Hepatic stellate cell (primary cell): ENCODE data around the gene TCL1A.

ENCODE experiments used
- DNase-seq: peaks from one replicate; pipeline ENCODE4 v3.0.0; 2011; ENCODE audit warnings: low spot score

Gene TCL1A

GRCh38 chr14:95705518-95705917 lies 8.4 kb downstream of the TCL1A start:
- no peak for DNase-seq

- DNase-seq, result no peak
Measured at GRCh38 chr14:95703805-95704204, 10.1 kb downstream of the TCL1A start.

GRCh38 chr14:95703341-95703740 lies 10.6 kb downstream of the TCL1A start:
- DNase-seq, result no peak

- no peak for DNase-seq
Measured at GRCh38 chr14:95701846-95702221, 12.1 kb downstream of the TCL1A start.

- no peak for DNase-seq
Measured at GRCh38 chr14:95700221-95700976, 13.5 kb downstream of the TCL1A start.

- no peak for DNase-seq
Measured at GRCh38 chr14:95699412-95699811, 14.5 kb downstream of the TCL1A start.

GRCh38 chr14:95698287-95698686 lies 15.6 kb downstream of the TCL1A start:
- DNase-seq, result no peak

- DNase-seq, result no peak
Measured at GRCh38 chr14:95697764-95698163, 16.2 kb downstream of the TCL1A start.

- no peak for DNase-seq
Measured at GRCh38 chr14:95696741-95697140, 17.2 kb downstream of the TCL1A start.

- no peak for DNase-seq
Measured at GRCh38 chr14:95695913-95696312, 18.0 kb downstream of the TCL1A start.

GRCh38 chr14:95695051-95695450 lies 18.9 kb downstream of the TCL1A start:
- DNase-seq, result no peak

- DNase-seq, result no peak
Measured at GRCh38 chr14:95692109-95692508, 21.8 kb downstream of the TCL1A start.

- DNase-seq, result no peak
Measured at GRCh38 chr14:95691591-95691990, 22.3 kb downstream of the TCL1A start.

GRCh38 chr14:95690815-95691214 lies 23.1 kb downstream of the TCL1A start:
- no peak for DNase-seq

- no peak for DNase-seq
Measured at GRCh38 chr14:95689441-95689840, 24.5 kb downstream of the TCL1A start.

- no peak for DNase-seq
Measured at GRCh38 chr14:95686935-95687334, 27.0 kb downstream of the TCL1A start.

GRCh38 chr14:95685978-95686922 lies 27.7 kb downstream of the TCL1A start, which contains the start of gene TCL1B:
Gene TCL1B (plus strand): TSS chr14:95686426. CDS start chr14:95686468, 42 bp downstream.
- DNase-seq, result no peak

- DNase-seq, result no peak
Measured at GRCh38 chr14:95683793-95684192, 30.1 kb downstream of the TCL1A start.

- no peak for DNase-seq
Measured at GRCh38 chr14:95681153-95681552, 32.8 kb downstream of the TCL1A start.

GRCh38 chr14:95679998-95680735 lies 33.8 kb downstream of the TCL1A start:
- no peak for DNase-seq

- no peak for DNase-seq
Measured at GRCh38 chr14:95679148-95679815, 34.6 kb downstream of the TCL1A start.
